GM10248 (cell line): Measurements from ENCODE around the gene KRTAP10-12.

ENCODE experiments used
- CTCF ChIA-PET: fragments of 300-600 bp; sonication (Branson Sonifier 250); formaldehyde crosslinking; extraction: SDS; loops from one replicate; lab custom pipeline; 2021; ENCODE audit warnings: antibody characterized with exemption; lab: Yijun Ruan, JAX
- POLR2A ChIA-PET: fragments of 350-650 bp; sonication (Branson Sonifier 250); formaldehyde crosslinking; extraction: SDS; loops from one replicate; lab custom pipeline; 2020; ENCODE audit warnings: antibody characterized with exemption; lab: Yijun Ruan, JAX
- DNase-seq: peaks from one replicate; pipeline ENCODE4 v3.0.0; 2012; ENCODE audit errors: extremely low spot score
- CTCF ChIP-seq: IDR thresholded peaks from 2 replicates; pipeline ENCODE4 v1.5.1; 2012; ENCODE audit warnings: mild to moderate bottlenecking, low read depth; ENCODE audit errors: extremely low read depth, missing control alignments, control extremely low read depth

The KRTAP10-12 gene

DNA sequence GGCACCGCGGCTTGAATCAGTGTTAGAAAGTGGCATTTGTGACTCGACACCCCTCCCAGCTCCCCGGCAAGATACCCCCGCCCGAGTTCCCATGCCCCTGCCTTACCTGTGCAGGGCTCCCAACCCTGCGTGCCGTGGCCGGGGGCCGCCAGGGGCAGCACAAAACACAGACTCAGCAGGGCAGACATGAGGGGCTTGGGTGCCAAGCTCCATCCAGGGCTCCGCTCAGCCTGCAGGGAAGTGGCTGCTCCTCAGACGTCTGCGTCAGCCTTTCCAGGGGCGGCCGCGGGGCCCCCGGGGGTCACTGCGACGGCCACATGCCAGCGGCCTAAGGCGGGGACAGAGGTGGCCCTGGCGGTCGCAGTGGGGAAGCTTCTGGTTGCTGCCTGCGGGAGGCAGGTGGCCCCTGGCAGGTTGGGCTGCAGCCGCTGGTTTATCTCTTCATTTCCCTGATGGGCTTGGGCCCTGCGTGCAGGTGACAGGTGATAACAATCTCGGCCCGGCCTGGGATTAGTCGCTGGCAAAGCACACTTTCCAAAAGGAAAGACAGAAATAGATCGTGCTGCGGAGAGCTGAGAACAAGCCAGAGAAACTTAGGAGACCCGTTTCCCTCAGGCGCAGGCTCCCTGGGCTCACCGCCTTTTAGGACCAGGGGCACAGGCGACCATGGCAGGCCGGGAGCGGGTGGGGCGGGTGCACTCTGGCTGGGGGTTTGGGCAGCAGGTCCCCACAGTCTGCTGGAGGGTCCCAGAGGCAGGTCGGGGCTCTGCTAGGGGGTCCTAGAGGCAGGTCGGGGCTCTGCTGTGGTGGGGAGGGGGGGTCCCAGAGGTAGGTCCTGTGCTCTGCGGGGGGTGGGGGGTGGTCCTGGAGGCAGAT lies 14.6 kb downstream of the KRTAP10-12 start, which contains the start of gene TSPEAR:
Gene TSPEAR (minus strand): TSS at position 246 of the 876 bp plus-strand sequence. CDS start 58 bp downstream, at position 188.
- ChIA-PET POLR2A (no interaction called here), CTCF (no interaction called here)
- no peak for TF ChIP-seq CTCF
- no peak for DNase-seq

- no peak for DNase-seq
- POLR2A ChIA-PET = no interaction called here
- TF ChIP-seq CTCF = no peak
- CTCF ChIA-PET = interaction anchor here (1.1 kb wide), 1 partner anchor 81 kb away, joined by 3 read pairs; no protein-coding TSS in a partner anchor
Observed at GRCh38 chr21:44712203-44713028, 15.4 kb downstream of the KRTAP10-12 start.

DNA sequence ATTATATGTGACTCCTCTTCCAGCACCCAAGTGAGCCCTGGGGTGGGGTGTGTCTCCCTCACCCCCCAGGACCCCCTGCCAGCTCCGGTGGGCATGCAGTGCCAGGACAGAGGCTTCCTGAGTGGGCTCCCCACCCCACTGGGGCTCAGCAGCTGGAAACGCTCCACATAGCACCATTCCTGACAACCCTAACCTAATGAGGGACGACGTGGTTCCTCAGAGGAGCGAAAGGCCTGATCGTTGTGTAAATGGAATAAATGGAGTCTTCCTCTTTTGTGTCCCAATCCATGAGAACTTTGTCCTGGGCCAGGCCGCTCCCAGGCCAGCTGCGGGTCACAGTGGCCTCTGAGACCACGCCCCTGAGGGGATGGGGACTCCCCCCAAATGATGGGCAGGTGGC lies 16.2 kb downstream of the KRTAP10-12 start:
- no peak for DNase-seq
- ChIA-PET CTCF (interaction anchor here (0.9 to 1.1 kb wide), 2 partner anchors 21 to 80 kb away, joined by 3 read pairs; no protein-coding TSS in a partner anchor), POLR2A (no interaction called here)
- no peak for TF ChIP-seq CTCF

- ChIA-PET POLR2A (no interaction called here), CTCF (interaction anchor here (0.9 kb wide), 1 partner anchor 21 kb away, joined by 3 read pairs; no protein-coding TSS in a partner anchor)
- no peak for DNase-seq
- no peak for TF ChIP-seq CTCF
Observed at GRCh38 chr21:44713846-44714245, 16.9 kb downstream of the KRTAP10-12 start.

DNA sequence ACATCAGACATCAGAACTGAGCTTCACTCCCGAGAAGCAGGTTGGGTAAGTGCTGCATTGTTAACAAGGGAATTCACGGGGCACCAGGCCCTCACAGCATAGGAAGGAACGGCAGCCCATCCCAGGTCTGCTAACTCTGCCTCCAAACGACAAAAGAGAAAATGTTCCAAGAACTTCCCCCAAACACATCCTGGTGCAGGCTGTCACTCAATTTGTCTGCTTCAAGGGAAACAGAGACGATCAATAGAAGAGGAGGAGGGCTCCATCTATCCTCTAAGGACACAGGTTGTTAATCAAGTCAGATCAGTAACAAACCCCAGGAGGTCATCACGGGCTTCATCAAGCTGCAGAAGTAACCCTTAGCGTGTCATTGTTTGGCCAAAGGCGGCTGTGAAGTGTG lies 17.9 kb downstream of the KRTAP10-12 start:
- POLR2A ChIA-PET = no interaction called here
- no peak for TF ChIP-seq CTCF
- CTCF ChIA-PET = interaction anchor here (0.7 kb wide), 1 partner anchor 16 kb away, joined by 3 read pairs; no protein-coding TSS in a partner anchor
- DNase-seq = no peak

GRCh38 chr21:44716984-44717383 lies 20.0 kb downstream of the KRTAP10-12 start:
- CTCF ChIA-PET = no interaction called here
- TF ChIP-seq CTCF = no peak
- POLR2A ChIA-PET = no interaction called here
- DNase-seq = no peak
